Muscle layer of duodenum (tissue), 2 donors: Measurements from ENCODE around the gene ASCC1.
A peak's percentile ranks its signal among the peaks of the same experiment; 100 is the strongest.

ENCODE experiments used
- H3K27ac ChIP-seq: one replicate; pipeline ENCODE4 v1.7.0; 2013; ENCODE audit warnings: mild to moderate bottlenecking, low read length
- H3K27me3 ChIP-seq: one replicate; pipeline ENCODE4 v1.7.0; 2013; ENCODE audit warnings: low read depth, mild to moderate bottlenecking, control low read depth, low read length
- H3K36me3 ChIP-seq, 2 donors: one replicate each; pipeline ENCODE4 v1.7.0; 2013; ENCODE audit warnings: low read length in 2 of 2, control low read depth in 1 of 2, mild to moderate bottlenecking in 1 of 2; ENCODE audit not compliant: insufficient read depth in 2 of 2, control insufficient read depth in 1 of 2
- H3K4me1 ChIP-seq, 2 donors: one replicate each; pipeline ENCODE4 v1.7.0; 2013; ENCODE audit warnings: low read length in 2 of 2, mild to moderate bottlenecking in 2 of 2, control low read depth in 1 of 2, moderate library complexity in 1 of 2; ENCODE audit not compliant: insufficient read depth in 2 of 2, control insufficient read depth in 1 of 2
- H3K4me3 ChIP-seq, 2 donors: one replicate each; pipeline ENCODE4 v1.7.0; 2013; ENCODE audit warnings: low read length in 2 of 2, low read depth in 1 of 2, mild to moderate bottlenecking in 1 of 2
- H3K9me3 ChIP-seq, 2 donors: one replicate each; pipeline ENCODE4 v1.7.0; 2013; ENCODE audit warnings: low read length in 2 of 2, control low read depth in 1 of 2, mild to moderate bottlenecking in 1 of 2; ENCODE audit not compliant: control insufficient read depth in 1 of 2
- donor health status: healthy.

The ASCC1 gene

GRCh38 chr10:72093450-72093849 is 122.6 kb downstream of the ASCC1 start:
- no peak overlapping the region for H3K27ac ChIP-seq
- peaks cover 7% of the 10 kb centered on the region for H3K27me3 ChIP-seq
- no peak overlapping the region for H3K4me3 ChIP-seq
- no peaks in the 10 kb centered on the region for H3K9me3 ChIP-seq
- H3K36me3 ChIP-seq, result peaks cover 5 to 13% of the 10 kb centered on the region in 2 donors
- H3K4me1 ChIP-seq, result peaks cover 0 to 7% of the 10 kb centered on the region in 2 donors

GRCh38 chr10:72092987-72093386 is 123.1 kb downstream of the ASCC1 start:
- Histone ChIP-seq H3K27me3 (peaks cover 11% of the 10 kb centered on the region), H3K27ac (no peak overlapping the region), H3K9me3 (no peaks in the 10 kb centered on the region), H3K36me3 (peaks cover 5 to 13% of the 10 kb centered on the region in 2 donors), H3K4me3 (no peak overlapping the region), H3K4me1 (peaks cover 0 to 11% of the 10 kb centered on the region in 2 donors)

GRCh38 chr10:72092171-72092924 is 123.7 kb downstream of the ASCC1 start:
- Histone ChIP-seq H3K36me3 (peaks cover 5 to 13% of the 10 kb centered on the region in 2 donors), H3K4me1 (peaks cover 0 to 18% of the 10 kb centered on the region in 2 donors), H3K9me3 (no peaks in the 10 kb centered on the region), H3K4me3 (no peak overlapping the region), H3K27me3 (peaks cover 14% of the 10 kb centered on the region), H3K27ac (no peak overlapping the region)

DNA sequence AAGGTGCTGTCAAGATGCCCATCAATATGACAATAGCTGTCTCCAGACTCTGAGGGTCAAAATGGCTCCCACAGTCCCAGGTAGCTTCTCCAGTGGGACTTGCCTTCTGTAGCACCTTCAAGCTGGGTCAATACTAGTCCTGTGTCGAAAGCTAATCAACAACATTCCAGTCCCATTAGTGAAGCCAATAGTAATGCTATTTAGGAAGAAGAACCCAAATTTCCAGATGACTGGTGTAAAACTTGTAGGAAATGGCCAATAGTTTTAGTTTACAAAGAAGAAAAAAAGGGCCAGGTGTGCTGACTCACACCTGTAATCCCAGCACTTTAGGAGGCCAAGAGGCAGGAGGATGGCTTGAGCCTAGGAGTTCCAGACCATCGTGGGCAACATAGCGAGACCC is 125.8 kb downstream of the ASCC1 start:
- no peak overlapping the region for H3K27ac ChIP-seq

GRCh38 chr10:72089618-72090017 is 126.5 kb downstream of the ASCC1 start:
- no peak overlapping the region for H3K4me3 ChIP-seq
- no peaks in the 10 kb centered on the region for H3K9me3 ChIP-seq
- peaks cover 0 to 20% of the 10 kb centered on the region in 2 donors for H3K4me1 ChIP-seq
- peaks cover 14% of the 10 kb centered on the region for H3K27me3 ChIP-seq
- peaks cover 0 to 5% of the 10 kb centered on the region in 2 donors for H3K36me3 ChIP-seq
- H3K27ac ChIP-seq, result no peak overlapping the region

More for the DNA sequence above, 125.8 kb downstream of the ASCC1 start:
- peaks cover 0 to 20% of the 10 kb centered on the region in 2 donors for H3K4me1 ChIP-seq
- peaks cover 0 to 5% of the 10 kb centered on the region in 2 donors for H3K36me3 ChIP-seq
- no peaks in the 10 kb centered on the region for H3K9me3 ChIP-seq
- peaks cover 14% of the 10 kb centered on the region for H3K27me3 ChIP-seq
- no peak overlapping the region for H3K4me3 ChIP-seq

GRCh38 chr10:72088889-72089575 is 127.0 kb downstream of the ASCC1 start:
- H3K36me3 ChIP-seq, result peaks cover 0 to 5% of the 10 kb centered on the region in 2 donors
- peak overlapping the region in 1 of 2 donors; percentile 57 for H3K4me3 ChIP-seq
- no peak overlapping the region for H3K27ac ChIP-seq
- peaks cover 0 to 20% of the 10 kb centered on the region in 2 donors for H3K4me1 ChIP-seq
- H3K27me3 ChIP-seq, result peaks cover 14% of the 10 kb centered on the region
- H3K9me3 ChIP-seq, result no peaks in the 10 kb centered on the region

GRCh38 chr10:72087969-72088888 is 127.8 kb downstream of the ASCC1 start, which contains the start of gene SPOCK2:
TSS of gene SPOCK2 (minus strand) at chr10:72088551. CDS start at chr10:72088328, 223 bp downstream.
- H3K4me3 ChIP-seq, result peak within 1 kb of the TSS; percentile 53 to 57
- peaks cover 0 to 20% of the 10 kb centered on the region in 2 donors for H3K4me1 ChIP-seq
- H3K27ac ChIP-seq, result no peak within 1 kb of the TSS
- no peaks in the 10 kb centered on the region for H3K9me3 ChIP-seq
- H3K36me3 ChIP-seq, result peaks cover 0 to 5% of the 10 kb centered on the region in 2 donors
- H3K27me3 ChIP-seq, result peaks cover 14% of the 10 kb centered on the region

DNA sequence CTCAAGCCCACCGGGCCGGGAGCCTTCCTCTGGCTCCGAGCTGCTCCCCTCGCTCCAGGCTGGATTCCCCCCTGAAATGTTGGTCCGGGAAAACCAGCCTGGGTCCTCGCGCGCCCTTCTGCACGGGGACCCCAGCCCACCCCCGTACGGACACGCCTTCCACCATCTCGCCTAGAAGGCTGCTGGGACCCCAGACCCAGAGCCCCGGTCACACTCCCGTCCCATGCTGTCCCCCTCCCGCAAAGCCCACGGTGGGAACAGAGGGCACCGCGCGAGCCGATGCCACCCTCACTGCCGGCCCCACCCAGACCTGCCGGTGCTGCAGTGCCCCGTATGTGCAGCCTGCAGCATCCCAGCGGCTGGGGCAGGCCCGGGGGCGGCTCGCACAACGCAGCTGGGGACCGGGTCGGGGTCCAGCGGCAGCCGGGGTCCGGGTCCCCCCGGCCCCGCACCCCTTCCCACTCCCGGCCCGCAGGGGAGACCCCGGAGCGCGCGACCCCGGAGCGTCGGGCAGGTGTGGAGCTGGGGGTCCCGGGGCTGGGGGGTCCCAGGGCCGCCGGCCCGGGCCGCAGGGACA is 128.6 kb downstream of the ASCC1 start:
- H3K9me3 ChIP-seq, result no peaks in the 10 kb centered on the region
- peaks cover 14% of the 10 kb centered on the region for H3K27me3 ChIP-seq
- H3K36me3 ChIP-seq, result no peaks in the 10 kb centered on the region
- H3K27ac ChIP-seq, result no peak overlapping the region
- H3K4me3 ChIP-seq, result peak overlapping the region in 1 of 2 donors; percentile 57
- H3K4me1 ChIP-seq, result peaks cover 0 to 20% of the 10 kb centered on the region in 2 donors

DNA sequence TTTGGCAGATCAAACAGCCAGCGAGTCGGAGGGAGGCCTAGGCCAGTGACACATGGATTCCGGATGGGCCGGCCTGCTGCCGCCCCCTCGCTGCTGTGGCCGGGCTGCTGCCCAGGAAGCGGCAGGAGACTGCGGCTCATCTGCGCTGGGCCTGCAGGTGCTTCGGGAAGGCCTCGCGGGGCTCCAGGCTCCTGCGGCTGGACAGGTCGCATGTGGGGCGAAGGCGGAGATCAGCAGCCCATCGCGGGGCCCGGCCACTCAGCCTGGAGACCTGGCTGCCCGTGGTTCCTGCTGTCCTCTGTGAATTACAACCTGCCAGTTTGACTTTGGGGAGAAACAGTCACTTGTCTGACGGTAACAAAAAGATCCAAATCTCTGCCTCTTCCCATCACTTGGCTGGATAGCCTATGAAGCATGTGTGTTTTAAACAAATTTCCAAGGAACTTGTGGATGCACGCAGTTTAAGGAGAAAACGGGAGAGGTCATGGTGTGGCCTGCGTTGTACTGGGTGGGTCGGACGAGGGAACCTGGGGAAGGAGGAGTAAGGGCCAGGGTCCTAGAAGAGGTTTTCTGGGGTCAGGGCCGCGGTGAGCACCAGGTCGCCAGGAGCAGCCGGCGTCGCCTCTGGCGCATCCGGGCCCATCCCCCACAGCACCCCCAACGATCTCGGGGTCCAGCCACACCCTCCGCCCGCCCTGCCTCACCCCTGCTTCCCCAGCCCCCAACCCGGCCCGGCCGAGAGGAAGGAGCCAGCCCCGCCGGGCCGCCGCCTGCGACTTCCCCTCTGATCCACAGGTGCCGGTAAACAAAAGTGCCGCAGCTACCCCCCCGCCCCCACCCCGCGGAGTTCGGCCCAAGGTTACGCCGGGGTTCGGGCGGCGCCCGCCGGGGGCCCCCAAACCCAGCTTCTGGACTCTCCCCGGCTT is 129.3 kb downstream of the ASCC1 start:
- Histone ChIP-seq H3K36me3 (no peaks in the 10 kb centered on the region), H3K4me1 (peaks cover 0 to 20% of the 10 kb centered on the region in 2 donors), H3K4me3 (peak overlapping the region in 1 of 2 donors; percentile 57), H3K27me3 (peaks cover 14% of the 10 kb centered on the region), H3K9me3 (no peaks in the 10 kb centered on the region), H3K27ac (no peak overlapping the region)
